Right ventricle myocardium inferior (tissue), 1 donor: Measurements from ENCODE around the gene KCTD5. TPM values are rescaled to one million over a fixed set of nuclear protein-coding genes. Genes with fewer than 3 reads are reported as not detected.
A peak's percentile ranks its signal among the peaks of the same experiment; 100 is the strongest.
"Not testable (repeated sequence)": the region's sequence is repeated elsewhere in the genome, so short reads cannot be mapped to it uniquely, and the experiment has no call there.

Source experiments
- ATAC-seq: fragments of 200-7000 bp; cut with Tn5 transposase; one replicate; pipeline ENCODE4 v1.9.1; 2020; ENCODE audit warnings: mild to moderate bottlenecking, moderate library complexity
- DNase-seq: peaks from one replicate; pipeline ENCODE4 v3.0.0; 2021; ENCODE audit errors: missing footprints
- intact Hi-C: fragments of 100-400 bp; cut with DNase I; formaldehyde crosslinking; loops from one replicate; pipeline ENCODE4 v1.11.0; 2022
- total RNA-seq: library from RNA; stranded (reverse); fragmentation: NEBNext Ultra II Directional; extraction: Animal tissue kit (Norgen Biotek cat#: 25700); gene quantifications from one replicate; pipeline ENCODE4 v1.2.1, GENCODE V29; 2021
- donor health status: DM: no; HTN: yes; CAD: no; lungs with severe emphysema.

Gene KCTD5
- total RNA-seq, 1 donor from 2014 or later: 10.5 TPM

DNA sequence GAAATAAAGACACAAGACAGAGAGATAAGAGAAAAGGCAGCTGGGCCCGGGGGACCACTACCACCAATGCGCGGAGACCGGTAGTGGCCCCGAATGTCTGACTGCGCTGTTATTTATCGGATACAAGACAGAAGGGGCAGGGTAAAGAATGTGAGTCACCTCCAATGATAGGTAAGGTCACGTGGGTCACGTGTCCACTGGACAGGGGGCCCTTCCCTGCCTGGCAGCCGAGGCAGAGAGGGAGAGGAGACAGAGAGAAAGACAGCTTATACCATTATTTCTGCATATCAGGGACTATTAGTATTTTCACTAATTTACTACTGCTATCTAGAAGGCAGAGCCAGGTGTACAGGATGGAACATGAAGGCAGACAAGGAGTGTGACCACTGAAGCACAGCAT, 12.7 kb upstream of the KCTD5 start:
- DNase-seq, ATAC-seq, intact Hi-C loops: not testable (repeated sequence)

DNA sequence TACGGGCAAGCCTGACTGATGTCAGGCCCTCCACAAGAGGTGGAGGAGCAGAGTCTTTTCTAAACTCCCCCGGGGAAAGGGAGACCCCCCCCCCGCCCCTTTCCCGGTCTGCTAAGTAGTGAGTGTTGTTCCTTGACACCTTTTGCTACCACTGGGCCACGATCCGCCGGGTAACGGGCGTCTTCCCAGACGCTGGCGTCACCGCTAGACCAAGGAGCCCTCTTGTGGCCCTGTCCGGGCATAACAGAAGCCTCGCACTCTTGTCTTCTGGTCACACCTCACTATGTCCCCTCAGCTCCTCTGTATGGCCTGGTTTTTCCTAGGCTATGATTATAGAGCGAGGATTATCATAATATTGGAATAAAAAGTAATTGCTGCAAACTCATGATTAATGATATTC, 12.3 kb upstream of the KCTD5 start:
- intact Hi-C loops, ATAC-seq: not testable (repeated sequence)
- peak; percentile 88 for DNase-seq

DNA sequence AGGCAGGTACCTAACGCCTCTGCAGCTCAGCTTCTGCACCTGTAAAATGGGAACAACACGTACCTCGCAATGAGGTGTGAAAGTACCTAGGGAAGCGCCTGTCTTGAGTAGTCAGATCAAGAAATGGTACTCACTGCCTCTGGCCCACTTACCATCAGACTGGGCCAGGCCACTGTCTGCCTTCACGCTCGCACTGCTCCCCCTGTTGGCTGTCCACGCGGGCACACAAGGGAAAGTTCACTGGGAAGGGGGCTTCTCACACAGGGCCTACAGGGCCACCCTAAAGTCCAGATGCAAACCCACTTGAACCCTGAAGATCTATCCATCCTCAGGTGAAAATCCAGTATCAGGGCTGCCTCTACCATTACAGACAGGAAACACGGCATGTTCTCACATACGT, 11.1 kb upstream of the KCTD5 start:
- intact Hi-C loops, ATAC-seq, DNase-seq: not testable (repeated sequence)

DNA sequence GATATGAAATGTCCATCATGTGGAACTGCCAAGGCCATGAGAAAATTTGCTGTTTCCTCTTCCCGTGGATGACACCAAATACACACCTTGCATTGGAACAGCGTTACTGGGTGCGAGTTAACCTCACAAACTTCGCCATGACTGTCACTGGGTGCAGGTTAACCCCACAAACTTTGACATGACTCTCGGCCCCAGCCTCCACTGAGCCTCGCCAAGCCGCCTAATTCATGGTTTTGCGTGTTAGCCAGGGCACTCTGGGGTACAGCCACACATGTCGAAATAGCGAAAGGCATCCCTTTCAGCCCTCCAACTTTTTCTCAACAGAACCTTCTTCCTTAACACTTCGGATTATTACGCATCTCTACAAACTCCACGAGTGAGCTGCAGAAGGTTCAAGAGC, 10.6 kb upstream of the KCTD5 start:
- ATAC-seq (no peak), DNase-seq (no peak)
- intact Hi-C loops: no loop called here

DNA sequence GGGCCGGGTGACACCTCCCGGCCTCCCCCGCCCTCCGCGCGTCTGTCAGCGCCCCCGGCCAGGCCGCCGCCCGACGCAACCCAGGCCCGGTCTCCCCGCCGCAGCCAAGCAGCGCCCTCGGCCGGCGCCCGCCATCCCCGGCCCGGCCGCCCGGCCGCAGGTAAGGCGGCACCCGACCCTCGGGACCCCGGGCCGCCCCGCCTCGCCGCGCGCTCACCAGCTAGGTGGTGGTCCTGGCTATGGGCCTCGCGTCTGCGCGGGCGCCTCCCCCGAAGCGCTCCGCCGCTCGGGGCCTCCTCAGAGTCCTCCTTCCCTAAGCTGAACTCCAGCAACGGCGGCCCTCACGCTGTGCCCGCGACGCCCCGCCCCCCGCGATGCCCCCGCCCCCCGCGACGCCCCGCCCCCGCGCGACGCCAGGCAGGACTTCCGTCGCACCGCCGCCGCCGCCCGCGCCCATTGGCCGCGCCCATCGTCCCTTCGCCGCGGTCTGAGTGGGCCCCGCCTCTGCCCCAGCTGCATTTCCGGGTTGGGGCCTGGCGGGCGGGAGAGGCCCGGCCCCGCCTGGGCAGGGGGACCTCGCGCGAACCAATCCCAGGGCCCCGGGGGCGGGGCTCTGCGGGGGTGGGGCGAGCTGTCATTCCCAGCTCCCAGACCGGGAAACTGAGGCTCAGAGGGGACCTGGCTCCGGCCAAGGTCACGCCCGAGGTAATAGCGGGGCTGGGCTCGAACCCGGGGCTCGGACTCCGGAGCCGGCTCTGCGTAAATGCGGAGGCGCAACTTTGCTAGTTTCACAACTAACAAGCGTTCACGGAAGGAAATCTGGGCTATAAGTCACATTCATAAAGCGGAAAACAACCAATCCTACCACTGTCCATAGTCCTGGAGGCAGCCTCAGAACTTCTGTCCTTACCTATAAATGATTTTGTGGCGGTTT, 9.0 kb upstream of the KCTD5 start:
- intact Hi-C loops: no loop called here
- DNase-seq (peak; percentile 98), ATAC-seq (peak; percentile 98)

DNA sequence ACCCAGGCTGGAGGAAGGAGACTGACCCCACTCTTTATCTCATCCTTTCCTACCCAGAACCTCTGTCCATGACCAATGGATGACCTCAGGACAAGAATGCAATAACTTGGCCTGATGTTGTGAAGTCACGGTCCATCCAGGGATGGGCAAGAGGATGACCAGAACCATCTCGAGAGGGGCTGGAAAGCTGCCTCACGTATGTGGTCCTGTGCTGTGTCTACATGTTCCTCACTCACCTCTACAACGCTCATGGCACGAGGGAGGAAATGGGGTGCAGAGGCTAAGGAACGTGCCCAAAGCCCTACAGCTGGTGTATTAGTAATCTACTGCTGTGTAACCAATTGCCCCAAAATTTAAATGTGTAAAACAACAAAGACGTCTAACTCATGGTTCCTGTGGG, 7.3 kb upstream of the KCTD5 start:
- DNase-seq (no peak), ATAC-seq (no peak)
- intact Hi-C loops: no loop called here

DNA sequence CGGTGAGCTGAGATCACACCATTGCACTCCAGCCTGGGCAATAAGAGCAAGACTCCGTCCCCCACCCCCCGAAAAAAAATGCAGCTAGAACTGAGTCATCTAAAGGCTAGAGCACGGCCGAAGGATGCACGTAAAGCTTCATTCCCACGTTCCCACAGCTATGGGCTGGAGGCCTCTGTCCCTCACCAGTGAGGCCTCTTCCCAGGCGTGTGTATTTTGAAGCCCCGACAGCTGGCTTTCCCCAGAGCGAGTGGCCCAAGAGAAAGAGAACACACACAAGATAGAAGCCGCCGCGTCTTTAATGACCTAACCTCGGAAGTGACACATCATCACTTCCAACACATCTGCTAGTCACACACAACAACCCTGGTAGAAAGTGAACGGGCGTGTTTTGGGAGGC, 6.6 kb upstream of the KCTD5 start:
- no peak for ATAC-seq
- intact Hi-C loops: no loop called here

DNA sequence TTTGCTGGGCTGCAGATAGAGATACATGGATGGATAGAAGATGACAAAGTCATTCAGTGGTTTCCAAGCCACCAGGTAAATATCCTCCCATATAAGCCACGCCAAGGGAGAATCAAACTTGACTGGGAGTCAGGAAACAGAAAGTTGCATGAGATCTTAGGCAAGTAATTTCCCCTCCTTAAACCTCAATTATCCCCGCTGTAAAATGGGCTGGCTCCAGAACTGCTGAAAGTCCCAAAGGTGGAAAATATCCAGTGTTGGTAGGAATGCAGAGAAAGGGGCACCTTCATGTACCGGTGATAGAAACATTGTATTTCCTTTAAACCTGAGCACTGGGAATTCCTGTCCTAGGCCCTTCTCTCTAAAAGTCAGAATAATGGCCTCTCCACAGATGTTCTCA, 5.4 kb upstream of the KCTD5 start:
- ATAC-seq, DNase-seq, intact Hi-C loops: not testable (repeated sequence)

More for the DNA sequence above, 6.6 kb upstream of the KCTD5 start:
- no peak for DNase-seq

DNA sequence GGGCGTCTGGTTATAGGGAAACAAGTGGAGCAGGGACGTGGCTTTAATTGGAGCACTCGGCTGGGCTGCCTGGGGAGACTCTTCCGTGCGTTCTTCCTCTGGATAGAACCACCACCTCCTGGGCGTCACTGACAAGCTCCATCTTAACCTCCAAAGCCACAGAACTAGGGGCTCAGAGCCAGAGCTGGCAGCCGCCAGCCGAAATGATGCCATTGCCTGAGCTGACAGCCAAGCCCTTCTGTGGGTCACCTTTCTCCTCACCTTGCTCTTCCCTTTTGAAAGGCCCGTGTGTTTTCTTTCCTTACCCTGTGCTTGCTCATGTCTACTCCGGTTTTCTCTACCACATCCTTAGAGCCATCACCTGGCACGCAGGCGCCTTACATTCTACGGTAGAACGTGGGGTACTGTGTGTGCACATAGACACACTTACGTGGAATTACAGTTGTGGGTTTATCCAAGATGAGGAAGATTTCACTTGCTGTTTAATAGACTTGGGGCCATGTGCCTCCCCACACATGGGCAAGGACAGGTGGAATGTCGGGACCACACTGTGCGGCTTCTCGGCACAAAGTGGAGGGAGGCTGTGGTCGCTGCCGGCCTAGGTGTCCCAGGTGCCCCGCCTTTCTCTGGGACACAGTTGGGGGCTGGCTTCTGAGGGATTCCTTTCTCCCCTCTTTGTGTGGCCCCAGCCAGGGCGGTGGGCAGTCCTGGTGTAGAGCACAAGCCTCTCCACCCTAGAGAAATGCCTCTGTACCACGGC, 3.9 kb upstream of the KCTD5 start:
- ATAC-seq, intact Hi-C loops: not testable (repeated sequence)
- DNase-seq: peak; percentile 33

DNA sequence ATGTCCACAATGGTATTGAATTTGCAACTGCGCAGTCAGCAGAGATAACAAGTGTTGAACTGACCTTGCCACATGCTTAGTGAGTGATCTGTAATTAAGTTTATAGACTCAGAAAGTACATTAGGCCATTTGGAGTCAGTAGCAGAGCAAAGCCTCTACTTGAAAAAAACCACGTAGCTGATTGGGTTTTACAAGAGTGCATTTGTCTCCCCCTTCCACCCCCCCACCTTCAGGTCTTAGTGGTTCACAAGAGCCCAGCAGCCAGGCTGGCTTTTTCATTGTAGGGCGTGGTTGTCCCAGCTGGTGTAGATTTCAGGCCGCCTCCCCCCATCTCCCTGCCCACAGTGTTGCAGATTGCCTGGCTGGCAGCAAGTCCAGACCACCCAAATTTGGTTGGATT, 2.4 kb upstream of the KCTD5 start:
- intact Hi-C loops, DNase-seq, ATAC-seq: not testable (repeated sequence)

DNA sequence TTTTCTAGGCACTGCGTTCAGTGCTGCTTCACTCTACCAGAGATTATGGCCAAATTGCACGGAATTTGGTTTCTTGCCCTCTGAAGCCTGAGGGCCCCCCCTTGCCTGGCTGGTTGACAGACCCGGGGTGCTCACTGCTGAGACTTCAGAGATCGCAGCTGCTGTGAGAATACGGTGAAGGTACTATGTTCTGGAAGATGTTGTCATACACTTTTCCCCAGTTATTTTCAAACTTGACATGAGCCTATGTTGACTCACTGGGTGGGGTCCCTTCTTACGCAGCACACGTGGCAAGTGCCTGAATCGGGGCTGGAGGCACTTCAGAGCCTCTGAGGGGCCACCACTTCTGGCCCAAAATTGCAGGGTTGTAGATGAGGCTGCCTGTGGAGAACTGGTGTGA, 2.0 kb upstream of the KCTD5 start:
- ATAC-seq, DNase-seq, intact Hi-C loops: not testable (repeated sequence)

DNA sequence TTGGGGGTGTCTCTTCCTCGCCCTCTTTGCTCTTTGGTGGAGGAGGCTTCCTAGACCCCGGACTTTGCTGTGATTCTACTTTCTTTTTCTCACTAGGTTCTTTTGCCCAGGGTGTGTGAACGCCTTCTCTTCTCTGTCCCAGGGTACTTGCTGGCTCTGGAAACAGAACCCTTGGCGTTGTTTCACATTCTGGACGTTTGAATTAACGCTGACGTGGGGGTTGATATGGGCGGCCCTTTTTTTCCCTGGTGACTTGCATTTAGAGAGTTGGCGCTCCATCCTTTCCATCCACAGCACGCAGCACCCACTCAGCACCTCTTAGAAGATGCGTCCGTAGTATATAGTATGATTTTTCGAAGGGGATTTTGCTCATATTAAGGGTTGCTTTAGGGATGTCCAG, 718 bp downstream of the KCTD5 start:
- DNase-seq, intact Hi-C loops, ATAC-seq: not testable (repeated sequence)

DNA sequence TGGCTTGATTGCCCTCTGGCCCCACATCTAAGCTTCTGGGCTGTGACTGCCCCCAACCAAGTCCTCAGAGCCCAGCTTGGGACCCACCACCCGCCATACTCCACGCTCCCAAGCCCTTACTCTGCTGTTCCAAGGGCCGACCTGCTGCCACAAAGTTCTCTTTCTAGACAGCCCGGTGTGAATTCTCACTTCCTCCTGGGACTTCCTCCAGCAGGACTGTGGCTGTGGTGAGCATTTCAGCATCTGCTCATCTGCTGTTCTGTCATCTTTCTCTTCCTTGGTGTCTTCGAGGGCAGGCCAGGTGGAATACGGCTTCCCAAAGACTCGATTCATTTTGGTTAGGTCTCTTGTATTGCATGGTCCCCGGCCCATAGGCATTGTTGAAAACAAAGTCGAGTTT, 3.8 kb downstream of the KCTD5 start:
- DNase-seq, ATAC-seq, intact Hi-C loops: not testable (repeated sequence)

DNA sequence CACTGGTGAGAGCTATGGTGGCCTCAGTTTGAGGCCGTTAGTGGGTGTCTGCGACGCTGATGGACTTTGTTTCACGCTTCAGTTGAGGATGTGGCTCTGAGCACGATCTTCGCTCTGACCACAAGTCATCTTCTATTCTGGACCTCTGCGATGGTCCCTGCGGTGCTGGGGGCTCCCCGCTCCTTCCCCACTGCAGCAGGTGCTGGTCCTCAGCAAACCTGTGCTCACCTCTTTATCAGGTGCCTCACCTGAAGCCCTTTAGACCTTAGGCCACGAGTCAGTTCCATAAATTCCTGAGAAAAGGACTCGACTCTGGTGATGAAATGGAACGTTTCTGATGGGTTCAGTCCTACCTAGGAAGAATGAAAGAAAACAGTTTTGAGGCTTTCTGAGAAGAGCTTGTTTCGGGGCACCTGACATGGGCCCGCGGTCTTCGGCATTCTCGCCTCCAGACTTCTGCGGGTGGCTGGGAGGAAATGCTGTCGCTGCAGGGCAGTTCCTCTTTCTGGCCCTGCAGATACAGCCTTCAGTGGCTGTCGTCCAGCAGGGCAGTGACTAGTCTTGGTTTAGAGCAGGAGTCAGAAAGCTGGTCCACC, 4.7 kb downstream of the KCTD5 start:
- ATAC-seq: no peak
- peak; percentile 87 for DNase-seq
- intact Hi-C loops: no loop called here

DNA sequence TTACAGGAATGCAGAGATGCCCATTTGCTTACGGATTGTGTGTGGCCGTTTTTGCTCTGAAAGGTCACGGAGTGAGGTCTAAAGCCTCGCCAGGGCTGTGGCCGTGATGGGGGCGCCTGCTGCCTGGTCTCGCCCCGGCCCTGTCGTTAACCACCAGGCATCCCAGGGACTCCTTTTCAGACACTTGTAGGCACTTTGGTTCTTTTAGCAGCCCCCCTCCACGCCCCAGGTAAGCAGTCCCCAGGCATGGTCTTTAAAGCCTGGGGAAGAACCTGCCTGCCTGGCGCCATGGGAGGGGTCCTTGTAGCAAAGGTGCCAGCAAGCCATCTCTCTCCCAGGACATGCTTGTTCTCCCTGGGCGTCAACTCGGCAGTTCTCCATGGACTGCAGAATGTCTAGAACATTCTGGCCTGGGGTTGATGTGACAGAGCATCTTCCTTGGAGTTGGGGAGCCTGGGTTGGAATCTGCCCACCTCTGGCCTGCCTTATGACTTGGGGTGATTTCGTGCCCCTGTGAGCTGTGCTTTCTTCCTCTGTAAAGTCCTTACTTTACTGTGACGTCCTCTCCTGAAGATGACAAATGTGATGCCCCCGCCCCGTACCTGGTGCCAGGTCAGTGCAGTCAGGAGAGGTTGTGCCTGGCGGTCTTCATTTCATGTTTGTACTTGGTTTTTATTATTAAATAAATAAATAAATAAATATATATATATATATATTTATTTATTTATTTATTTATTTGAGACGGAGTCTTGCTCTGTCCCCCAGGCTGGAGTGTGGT, 5.4 kb downstream of the KCTD5 start:
- intact Hi-C loops: no loop called here
- DNase-seq (peak; percentile 30), ATAC-seq (no peak)

DNA sequence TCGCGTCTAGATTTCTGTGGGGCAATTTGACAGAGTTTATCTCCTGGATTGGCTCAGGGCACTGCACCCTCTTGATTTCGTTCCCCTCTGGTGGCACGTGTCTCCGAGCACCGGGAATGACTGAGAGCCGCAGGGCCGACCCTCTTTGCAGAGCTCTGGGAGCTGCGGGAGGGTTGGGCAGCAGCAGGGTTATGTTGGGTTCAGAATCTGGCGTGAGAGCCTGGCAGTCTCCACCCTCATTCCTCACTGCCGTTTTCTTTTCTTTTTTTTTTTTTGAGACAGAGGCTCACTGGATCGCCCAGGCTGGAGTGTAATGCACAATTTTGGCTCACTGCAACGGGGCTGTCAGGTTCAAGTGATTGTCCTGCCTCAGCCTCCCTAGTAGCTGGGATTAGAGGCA, 7.1 kb downstream of the KCTD5 start:
- ATAC-seq, intact Hi-C loops, DNase-seq: not testable (repeated sequence)

DNA sequence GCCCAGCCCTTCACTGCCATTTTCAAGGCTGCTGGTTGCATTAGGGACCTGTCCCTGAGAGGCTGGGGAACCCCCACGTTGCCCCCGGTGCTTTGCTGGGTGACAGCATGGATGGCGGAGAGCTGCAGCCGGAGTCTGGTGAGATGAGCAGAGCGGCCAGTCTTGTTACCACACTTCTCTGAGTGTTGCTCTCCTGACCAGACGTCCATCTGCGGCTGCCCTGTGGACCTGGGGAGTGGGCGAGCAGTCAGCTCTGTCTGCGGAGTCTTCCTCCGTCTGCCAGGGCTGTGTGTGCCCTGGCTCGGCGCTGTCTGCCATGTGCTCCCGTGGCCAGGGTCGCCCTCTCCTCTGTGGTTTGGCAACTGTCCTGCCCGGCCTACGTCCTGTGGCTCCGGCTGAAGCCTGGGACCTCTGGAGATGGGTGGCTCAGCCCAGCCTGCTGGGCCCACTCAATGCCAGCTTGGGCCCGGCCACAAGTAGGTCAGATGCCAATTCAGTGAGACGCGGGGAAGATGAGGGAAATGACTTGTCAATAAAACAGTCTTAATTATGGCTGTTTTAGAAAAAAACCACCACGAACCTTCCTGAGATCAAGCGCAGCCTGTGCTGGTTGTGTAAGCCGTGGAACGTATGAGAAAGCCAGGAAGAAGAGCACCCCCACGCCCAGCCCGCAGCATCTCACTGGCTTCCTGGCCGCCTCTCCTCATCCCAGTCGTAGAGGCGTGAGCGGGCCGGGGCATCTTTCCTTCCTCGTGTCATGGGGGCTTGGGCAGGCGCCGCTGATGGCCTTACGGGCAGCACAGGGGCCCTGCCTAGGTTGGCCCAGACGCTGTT, 7.9 kb downstream of the KCTD5 start:
- ATAC-seq: no peak

DNA sequence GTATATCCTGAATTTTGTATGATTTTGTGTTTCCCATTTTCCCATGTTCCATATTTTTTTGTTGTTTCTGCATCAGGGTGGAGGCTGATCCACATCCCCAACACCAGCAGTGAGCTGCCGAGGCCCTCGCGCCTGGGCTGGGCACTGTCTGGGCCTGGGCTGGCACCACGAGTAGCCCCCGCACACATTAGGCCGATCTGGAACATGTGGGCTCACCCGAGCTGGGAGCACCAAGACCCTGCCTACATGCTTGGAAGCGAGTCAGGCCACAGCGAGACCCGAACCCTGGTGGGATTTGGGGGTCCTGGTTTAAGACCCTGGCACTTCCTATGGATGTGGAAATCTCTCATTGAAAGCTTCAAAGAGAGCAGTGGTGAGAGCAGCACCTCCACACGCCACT, 8.5 kb downstream of the KCTD5 start:
- intact Hi-C loops: loop anchor here (10.0 kb wide), 1 partner anchor 174 kb away; no protein-coding TSS in a partner anchor
- peak; percentile 26 for DNase-seq
- no peak for ATAC-seq

More for the DNA sequence above, 7.9 kb downstream of the KCTD5 start:
- DNase-seq: peak; percentile 57
- intact Hi-C loops: loop anchor here (10.0 kb wide), 1 partner anchor 175 kb away; no protein-coding TSS in a partner anchor
